Stimulated activated CD8-positive, alpha-beta memory T cell treated with anti-CD3 and anti-CD28 coated beads, Interleukin-4, amount 100 ng/mL, for 1 hour (primary cell): ENCODE results near the gene TMEM171.

Experiments
- DNase-seq, 2 donors: peaks; one replicate each; pipeline ENCODE4 v3.0.0-alpha.2; 2020; ENCODE audit warnings: low read depth in 2 of 2, low spot score in 1 of 2

TMEM171 gene

GRCh38 chr5:73119451-73120157 lies 771 bp upstream of the TMEM171 start:
- DNase-seq: no peak

DNA sequence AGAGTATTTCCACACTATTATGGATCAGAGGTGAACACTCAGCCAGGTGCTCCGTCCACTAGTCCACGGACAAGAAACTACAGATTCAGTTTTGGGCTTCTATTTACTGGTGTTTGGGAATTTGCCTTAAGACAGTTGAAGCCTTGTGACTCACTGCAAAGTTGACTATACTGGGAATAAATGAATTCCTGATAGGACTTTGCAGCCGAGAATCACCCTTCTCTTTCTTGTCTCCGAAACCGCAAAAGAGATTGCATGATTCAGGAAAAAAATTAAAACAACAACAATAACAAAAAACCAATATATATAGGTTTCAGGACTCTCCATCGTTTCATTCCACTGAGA lies 716 bp downstream of the TMEM171 start:
- no peak for DNase-seq

DNA sequence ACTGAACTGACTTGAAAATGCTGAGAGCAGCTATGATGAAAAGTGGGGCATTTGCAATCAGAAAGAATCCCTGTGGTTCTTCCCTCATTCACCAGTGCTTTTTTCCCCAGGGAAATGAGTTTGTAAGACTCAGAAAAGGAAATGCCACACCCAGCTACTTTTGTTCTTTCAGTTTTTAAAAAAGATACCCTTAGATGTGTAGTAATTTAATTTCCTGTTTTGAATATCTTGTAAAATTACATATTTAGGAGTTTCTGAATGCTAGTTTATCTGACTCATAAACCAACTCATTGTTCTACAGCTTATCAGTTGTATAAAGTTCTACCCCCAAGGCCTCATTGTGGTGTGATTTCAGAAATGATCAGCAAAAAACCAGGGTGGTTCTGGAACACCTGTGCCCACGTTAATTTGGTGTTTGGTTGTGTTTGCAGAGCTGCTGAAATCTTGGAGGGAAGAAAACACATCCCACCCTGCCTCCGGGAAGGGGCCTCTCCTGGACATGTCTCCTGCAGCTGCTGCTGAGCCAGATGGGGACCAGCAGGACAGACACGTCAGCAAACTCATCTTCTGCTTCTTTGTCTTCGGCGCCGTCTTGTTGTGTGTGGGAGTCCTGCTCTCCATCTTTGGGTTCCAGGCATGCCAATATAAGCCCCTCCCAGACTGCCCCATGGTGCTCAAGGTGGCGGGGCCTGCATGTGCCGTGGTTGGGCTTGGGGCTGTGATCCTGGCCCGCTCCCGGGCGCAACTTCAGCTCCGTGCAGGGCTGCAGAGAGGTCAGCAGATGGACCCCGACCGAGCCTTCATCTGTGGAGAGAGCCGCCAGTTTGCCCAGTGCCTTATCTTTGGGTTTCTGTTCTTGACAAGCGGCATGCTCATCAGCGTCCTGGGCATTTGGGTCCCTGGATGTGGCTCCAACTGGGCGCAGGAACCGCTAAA lies 2.8 kb downstream of the TMEM171 start:
- DNase-seq: no peak

GRCh38 chr5:73125289-73125688 lies 4.9 kb downstream of the TMEM171 start:
- no peak for DNase-seq

- DNase-seq: no peak
Observed at GRCh38 chr5:73126381-73126780, 6.0 kb downstream of the TMEM171 start.

DNA sequence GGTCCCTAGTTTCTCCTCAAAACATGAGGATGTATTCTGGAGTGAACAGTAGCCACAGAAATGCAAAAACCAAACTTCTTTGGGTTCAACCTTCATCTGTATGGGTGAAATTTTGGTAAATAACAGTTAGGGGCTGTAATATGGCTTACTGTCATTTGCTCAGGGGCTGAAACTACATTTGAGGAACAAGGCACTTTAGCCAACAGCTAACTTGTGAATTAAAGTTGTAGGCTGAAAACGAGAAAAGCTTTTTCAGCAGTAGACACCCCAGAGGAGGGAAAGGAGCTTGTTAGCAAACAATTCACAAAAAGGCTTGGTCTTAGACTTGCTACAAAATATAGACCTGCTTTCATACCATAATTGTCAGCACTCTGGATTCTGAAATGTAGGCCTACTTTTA lies 6.6 kb downstream of the TMEM171 start:
- DNase-seq: no peak

DNA sequence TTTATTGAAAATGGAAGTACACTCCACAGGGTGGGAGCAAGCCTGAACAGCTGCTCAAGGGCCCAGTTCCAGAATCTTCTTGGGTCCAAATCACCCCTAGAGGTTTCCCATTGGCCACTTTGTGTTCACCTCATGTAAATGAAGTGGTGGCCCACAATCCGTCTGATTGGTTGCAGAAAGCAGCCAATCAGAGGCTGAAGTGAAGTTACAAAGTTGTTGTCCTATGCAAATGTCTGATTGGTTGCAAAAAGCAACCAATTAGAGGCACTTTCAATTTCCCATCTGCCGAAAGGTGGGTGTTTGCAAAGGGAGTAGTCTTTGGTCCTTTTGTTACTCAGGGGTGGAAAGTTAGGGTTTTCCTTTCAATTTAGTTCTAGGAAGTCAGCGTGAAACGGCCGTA lies 8.8 kb downstream of the TMEM171 start:
- no peak for DNase-seq

- DNase-seq: no peak
Observed at GRCh38 chr5:73130811-73131210, 10.4 kb downstream of the TMEM171 start.

DNA sequence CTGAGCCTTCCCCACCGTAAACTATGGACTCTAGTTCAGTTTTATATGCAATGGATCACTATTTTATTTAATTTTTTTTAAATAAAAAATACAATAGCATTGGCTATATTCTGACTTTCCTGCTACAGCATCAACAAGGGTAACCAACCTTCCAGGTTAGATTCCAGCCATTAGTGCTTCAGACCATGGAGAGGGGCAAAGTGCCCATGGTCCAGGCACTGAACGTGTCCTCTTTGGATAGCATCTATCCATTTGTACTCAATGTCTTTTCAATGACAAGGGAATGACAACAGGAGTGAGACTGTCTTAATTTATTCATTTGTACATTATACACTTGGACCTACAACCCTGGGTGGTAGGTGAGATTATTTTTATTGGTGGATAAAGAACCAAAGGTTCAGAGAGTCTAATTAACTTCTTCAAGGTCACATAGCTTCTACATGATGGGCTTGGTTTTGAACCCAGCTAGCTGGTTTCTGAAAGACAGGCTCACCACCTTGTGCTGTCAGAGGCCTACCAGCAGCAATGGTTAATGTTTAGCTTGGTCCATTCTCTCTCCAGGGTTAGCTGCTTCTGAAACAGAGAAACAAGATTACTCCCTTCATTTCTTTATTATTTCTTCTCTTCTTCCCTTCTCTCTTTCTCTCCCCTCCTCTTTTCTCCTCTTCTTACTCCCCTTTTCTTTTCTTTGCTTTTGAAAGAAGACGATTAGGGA lies 11.5 kb downstream of the TMEM171 start:
- DNase-seq: no peak

DNA sequence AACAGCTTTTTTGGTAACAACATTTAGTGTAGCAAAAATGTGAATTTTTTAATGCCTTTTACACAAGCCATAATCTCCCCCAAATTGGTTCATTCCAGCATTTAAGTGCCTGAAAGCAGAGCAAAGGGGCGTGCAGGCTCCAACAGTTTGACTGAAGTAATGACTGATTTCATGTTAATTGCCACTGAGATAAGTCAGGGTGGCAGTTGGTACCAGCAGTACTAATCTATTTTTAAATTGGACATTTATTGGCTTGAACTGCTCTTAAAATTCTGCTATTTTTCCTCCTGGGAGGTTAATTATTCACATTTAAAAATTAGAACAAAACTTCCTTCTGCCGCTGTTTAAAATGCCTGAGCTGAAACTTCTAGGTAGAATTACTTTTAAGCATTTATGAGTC lies 12.4 kb downstream of the TMEM171 start:
- DNase-seq: no peak

DNA sequence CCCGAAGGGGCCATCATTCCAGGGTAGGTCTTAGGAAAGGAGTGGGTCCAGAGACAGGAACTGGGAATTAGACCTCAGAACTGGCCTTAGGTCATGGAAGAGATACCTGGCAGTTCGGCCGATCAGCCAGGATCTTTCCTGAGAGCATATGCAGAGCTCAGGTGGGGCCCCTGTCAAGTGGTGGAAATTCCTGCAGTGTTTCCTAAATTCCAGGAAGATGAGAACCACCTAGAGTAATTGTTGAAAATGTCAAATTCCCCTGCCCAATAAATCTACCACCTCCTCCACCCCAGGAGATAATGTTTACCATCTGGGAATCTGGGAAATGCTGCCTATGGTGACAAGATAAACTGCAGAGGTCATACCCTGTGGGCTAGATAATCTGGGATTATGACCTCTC lies 14.6 kb downstream of the TMEM171 start:
- DNase-seq: no peak

DNA sequence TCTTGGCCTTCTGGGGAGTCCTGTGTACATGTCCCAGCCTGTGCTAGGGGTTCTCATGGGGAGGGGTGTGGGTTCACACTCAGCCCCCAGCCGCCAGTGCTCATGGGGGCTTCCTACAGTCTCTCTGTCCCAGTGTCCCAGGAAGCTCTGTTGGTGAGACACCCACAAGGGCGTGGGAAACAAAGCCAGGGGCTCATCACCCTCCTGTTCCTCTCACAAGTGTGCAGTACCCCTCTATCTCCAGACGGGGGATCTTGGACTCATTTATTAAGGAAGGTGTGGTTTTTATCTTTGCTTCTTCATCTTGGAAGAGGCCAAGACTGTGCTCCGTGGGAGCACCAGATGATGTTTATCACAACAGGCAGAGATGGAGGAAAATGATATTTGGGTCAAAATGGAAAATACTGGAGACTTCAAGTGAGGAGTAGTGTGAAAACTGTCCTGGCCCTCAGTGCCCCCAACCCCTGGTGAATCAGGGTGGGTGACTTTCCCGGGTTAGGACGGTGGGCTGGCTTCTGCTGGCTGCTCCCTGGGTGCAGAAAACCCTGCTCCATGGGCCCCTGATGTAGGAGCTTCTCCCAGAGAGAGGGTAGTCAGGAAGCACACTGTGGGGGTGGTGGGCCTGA lies 15.2 kb downstream of the TMEM171 start:
- no peak for DNase-seq

DNA sequence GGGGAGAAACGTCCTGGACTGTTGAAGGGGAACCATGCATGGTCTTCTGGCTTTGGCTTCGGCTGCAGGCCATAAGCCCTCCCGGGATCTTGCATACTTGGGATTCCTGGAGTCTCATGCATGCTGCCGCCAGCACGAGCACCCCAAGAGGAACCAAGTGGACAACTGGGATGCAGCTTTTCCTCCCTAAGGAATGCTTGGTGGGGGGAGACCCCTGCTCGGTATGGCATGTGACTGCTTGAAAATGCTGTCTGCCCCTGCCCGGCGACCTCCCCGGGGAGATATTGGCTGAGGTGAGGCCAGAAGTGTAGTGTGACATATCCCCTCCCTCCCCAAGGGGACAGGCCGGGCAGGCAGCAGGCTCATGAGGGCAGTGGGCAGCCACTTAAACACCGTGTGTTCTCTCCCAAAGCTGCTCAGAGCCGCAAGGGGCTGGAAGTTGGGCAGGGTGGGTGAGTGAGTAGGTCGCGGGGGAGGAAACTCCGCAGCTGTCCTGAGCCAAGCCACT lies 15.7 kb downstream of the TMEM171 start:
- no peak for DNase-seq

- no peak for DNase-seq
Observed at GRCh38 chr5:73137563-73138530, 17.5 kb downstream of the TMEM171 start.

- no peak for DNase-seq
Observed at GRCh38 chr5:73139485-73139884, 19.1 kb downstream of the TMEM171 start.

DNA sequence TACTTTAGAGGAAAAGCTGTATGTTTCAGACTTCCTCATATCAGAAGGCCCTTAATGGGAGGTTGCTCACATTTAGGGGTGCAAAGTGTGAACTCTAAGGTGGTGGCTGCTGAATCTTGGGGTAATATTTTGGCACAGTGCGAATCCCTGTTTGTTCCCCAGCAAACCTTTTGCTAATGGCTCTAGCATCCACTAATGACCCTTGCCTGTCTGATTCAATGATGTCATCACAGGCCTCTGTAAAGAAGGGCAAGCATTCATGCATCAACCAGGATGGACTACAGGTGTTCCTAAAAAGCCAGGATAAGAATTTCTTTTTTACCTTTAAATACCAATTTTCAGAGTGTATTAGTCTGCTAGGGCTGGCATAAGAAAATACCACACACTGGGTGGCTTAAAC lies 20.4 kb downstream of the TMEM171 start:
- DNase-seq: no peak

DNA sequence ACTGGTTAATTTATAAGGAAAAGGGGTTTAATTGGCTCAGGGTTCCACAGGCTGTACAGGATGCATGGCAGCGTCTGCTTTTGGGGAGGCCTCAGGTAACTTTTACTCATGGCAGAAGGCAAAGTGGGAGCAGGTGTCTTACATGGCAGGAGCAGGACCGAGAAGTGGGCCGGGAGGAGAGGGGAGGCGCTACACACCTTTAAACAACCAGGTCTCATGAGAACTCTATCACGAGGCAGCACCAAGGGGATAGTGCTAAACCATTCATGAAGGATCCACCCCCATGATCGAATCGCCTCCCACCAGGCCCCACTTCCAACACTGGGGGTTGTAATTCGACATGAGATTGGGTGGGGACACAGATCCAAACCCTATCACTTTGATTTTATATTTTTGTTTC lies 21.7 kb downstream of the TMEM171 start:
- no peak for DNase-seq

DNA sequence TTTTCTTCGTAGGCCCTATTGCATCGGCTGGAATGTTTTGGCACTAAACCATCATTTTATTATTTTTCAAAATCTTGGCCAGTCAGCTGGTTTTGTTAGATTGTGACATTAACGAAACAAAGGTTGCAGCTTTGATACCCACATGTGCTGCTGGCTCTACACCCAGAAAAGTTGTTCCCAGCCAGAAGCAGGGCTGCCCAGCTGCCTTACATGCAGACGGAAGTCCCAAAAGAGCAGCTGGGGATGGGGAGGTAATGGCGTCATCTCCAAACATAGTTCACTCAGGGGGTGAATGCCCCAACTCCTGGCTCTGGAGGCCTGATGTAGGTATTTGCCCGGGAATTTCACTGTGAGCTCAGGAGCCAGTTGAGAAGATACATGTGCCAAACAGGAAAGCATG lies 23.3 kb downstream of the TMEM171 start:
- no peak for DNase-seq

GRCh38 chr5:73149540-73149939 lies 29.2 kb downstream of the TMEM171 start:
- DNase-seq: no peak

DNA sequence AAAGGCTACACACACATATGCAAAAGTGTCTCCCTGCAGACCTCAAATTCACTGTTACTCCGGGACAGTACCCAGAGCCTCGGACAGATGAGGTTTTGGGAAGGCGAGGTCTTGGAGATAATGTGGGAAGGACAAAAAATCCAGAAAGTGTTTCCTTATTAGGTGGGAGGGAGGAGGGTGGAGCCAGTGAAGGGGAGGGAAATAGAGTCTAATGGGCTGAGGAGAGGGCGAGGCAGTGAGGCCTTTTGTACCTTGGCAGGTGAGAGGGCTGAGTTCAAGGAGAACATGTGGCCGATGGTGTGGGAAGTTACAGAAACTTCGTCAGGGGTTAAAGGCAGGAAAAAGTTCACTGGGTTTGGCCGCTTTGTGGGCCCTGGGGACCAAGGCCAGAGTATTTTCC lies 30.5 kb downstream of the TMEM171 start:
- no peak for DNase-seq
